ENCODE data around the gene MAST4.

Gene MAST4

GRCh38 chr5:66621146-66621545 lies 25.0 kb downstream of the MAST4 start:
- Histone ChIP-seq H3K36me3 (ENCODE audit: control insufficient read depth in 1 of 2, insufficient read depth in 2 of 2, low read depth in 1 of 2, low read length in 2 of 2) (no peaks in the 10 kb centered on the region), H3K79me1 (replicated peaks; ENCODE audit: low read length, poor library complexity, severe bottlenecking) (no peaks in the 10 kb centered on the region), H2BK15ac (ENCODE audit: low read depth, poor library complexity, severe bottlenecking) (no peak overlapping the region), H2AFZ (ENCODE audit: low read depth, low read length) (no peak overlapping the region), H3K4ac (ENCODE audit: low read depth in 1 of 2, low read length in 2 of 2) (no peak overlapping the region), H3K23ac (ENCODE audit: low read length in 2 of 2) (no peak overlapping the region), H2AK5ac (ENCODE audit: low read length, severe bottlenecking) (no peak overlapping the region), H3K27me3 (ENCODE audit: control insufficient read depth in 1 of 2, insufficient read depth in 1 of 2, low read length in 2 of 2) (no peaks in the 10 kb centered on the region), H2BK5ac (ENCODE audit: low read depth, low read length, poor library complexity, severe bottlenecking) (no peak overlapping the region), H3K4me3 (ENCODE audit: insufficient read depth in 1 of 2, low read depth in 1 of 2, low read length in 2 of 2) (no peak overlapping the region), H4K91ac (ENCODE audit: low read length) (no peak overlapping the region), H3K4me2 (ENCODE audit: low read length, poor library complexity, severe bottlenecking) (no peak overlapping the region), H3K18ac (ENCODE audit: low read depth in 1 of 2, low read length in 2 of 2) (no peak overlapping the region), H2BK120ac (ENCODE audit: low read depth, low read length) (no peak overlapping the region), H3K9me3 (ENCODE audit: control insufficient read depth, low read length) (peaks cover 10% of the 10 kb centered on the region), H2BK12ac (ENCODE audit: low read length in 2 of 2) (no peak overlapping the region), H3K4me1 (ENCODE audit: control insufficient read depth, insufficient read depth, low read depth, low read length) (no peaks in the 10 kb centered on the region), H4K8ac (ENCODE audit: low read length) (no peak overlapping the region), H3K27ac (ENCODE audit: low read length, poor library complexity, severe bottlenecking) (no peak overlapping the region), H3K14ac (ENCODE audit: low read length in 2 of 2) (no peak overlapping the region), H3K9ac (ENCODE audit: low read length) (no peak overlapping the region)
- no peak for DNase-seq
- 44% methylated on average over 2 of the region's 2 CpGs for WGBS

GRCh38 chr5:66621736-66622135 lies 25.5 kb downstream of the MAST4 start:
- Histone ChIP-seq H3K4ac (ENCODE audit: low read depth in 1 of 2, low read length in 2 of 2) (no peak overlapping the region), H3K23ac (ENCODE audit: low read length in 2 of 2) (no peak overlapping the region), H3K79me1 (replicated peaks; ENCODE audit: low read length, poor library complexity, severe bottlenecking) (no peaks in the 10 kb centered on the region), H4K8ac (ENCODE audit: low read length) (no peak overlapping the region), H2BK15ac (ENCODE audit: low read depth, poor library complexity, severe bottlenecking) (no peak overlapping the region), H3K27me3 (ENCODE audit: control insufficient read depth in 1 of 2, insufficient read depth in 1 of 2, low read length in 2 of 2) (no peaks in the 10 kb centered on the region), H2BK120ac (ENCODE audit: low read depth, low read length) (no peak overlapping the region), H3K9me3 (ENCODE audit: control insufficient read depth, low read length) (peaks cover 10% of the 10 kb centered on the region), H2BK12ac (ENCODE audit: low read length in 2 of 2) (no peak overlapping the region), H3K4me3 (ENCODE audit: insufficient read depth in 1 of 2, low read depth in 1 of 2, low read length in 2 of 2) (no peak overlapping the region), H2AFZ (ENCODE audit: low read depth, low read length) (no peak overlapping the region), H4K91ac (ENCODE audit: low read length) (no peak overlapping the region), H3K9ac (ENCODE audit: low read length) (no peak overlapping the region), H3K14ac (ENCODE audit: low read length in 2 of 2) (no peak overlapping the region), H3K4me1 (ENCODE audit: control insufficient read depth, insufficient read depth, low read depth, low read length) (no peaks in the 10 kb centered on the region), H3K18ac (ENCODE audit: low read depth in 1 of 2, low read length in 2 of 2) (no peak overlapping the region), H3K36me3 (ENCODE audit: control insufficient read depth in 1 of 2, insufficient read depth in 2 of 2, low read depth in 1 of 2, low read length in 2 of 2) (no peaks in the 10 kb centered on the region), H2BK5ac (ENCODE audit: low read depth, low read length, poor library complexity, severe bottlenecking) (no peak overlapping the region), H3K4me2 (ENCODE audit: low read length, poor library complexity, severe bottlenecking) (no peak overlapping the region), H2AK5ac (ENCODE audit: low read length, severe bottlenecking) (no peak overlapping the region), H3K27ac (ENCODE audit: low read length, poor library complexity, severe bottlenecking) (no peak overlapping the region)
- DNase-seq, result no peak
- WGBS, result 73% methylated on average over 3 of the region's 4 CpGs

GRCh38 chr5:66628561-66628960 lies 32.4 kb downstream of the MAST4 start:
- peaks cover under 1% of the 10 kb centered on the region for H3K9me3 ChIP-seq (ENCODE audit: control insufficient read depth, low read length)
- no peak overlapping the region for H4K8ac ChIP-seq (ENCODE audit: low read length)
- H4K91ac ChIP-seq (ENCODE audit: low read length), result no peak overlapping the region
- no peak overlapping the region for H3K4me3 ChIP-seq (ENCODE audit: insufficient read depth in 1 of 2, low read depth in 1 of 2, low read length in 2 of 2)
- H3K27ac ChIP-seq (ENCODE audit: low read length, poor library complexity, severe bottlenecking), result no peak overlapping the region
- H3K4me2 ChIP-seq (ENCODE audit: low read length, poor library complexity, severe bottlenecking), result no peak overlapping the region
- H2BK5ac ChIP-seq (ENCODE audit: low read depth, low read length, poor library complexity, severe bottlenecking), result no peak overlapping the region
- no peaks in the 10 kb centered on the region for H3K36me3 ChIP-seq (ENCODE audit: control insufficient read depth in 1 of 2, insufficient read depth in 2 of 2, low read depth in 1 of 2, low read length in 2 of 2)
- H3K9ac ChIP-seq (ENCODE audit: low read length), result no peak overlapping the region
- H3K18ac ChIP-seq (ENCODE audit: low read depth in 1 of 2, low read length in 2 of 2), result no peak overlapping the region
- DNase-seq, result no peak
- H2BK12ac ChIP-seq (ENCODE audit: low read length in 2 of 2), result no peak overlapping the region
- no peaks in the 10 kb centered on the region for H3K27me3 ChIP-seq (ENCODE audit: control insufficient read depth in 1 of 2, insufficient read depth in 1 of 2, low read length in 2 of 2)
- 86% methylated on average over 3 of the region's 3 CpGs for WGBS
- no peak overlapping the region for H3K4ac ChIP-seq (ENCODE audit: low read depth in 1 of 2, low read length in 2 of 2)
- H2AK5ac ChIP-seq (ENCODE audit: low read length, severe bottlenecking), result no peak overlapping the region
- no peaks in the 10 kb centered on the region for H3K79me1 ChIP-seq (replicated peaks; ENCODE audit: low read length, poor library complexity, severe bottlenecking)
- H3K4me1 ChIP-seq (ENCODE audit: control insufficient read depth, insufficient read depth, low read depth, low read length), result no peaks in the 10 kb centered on the region
- H2BK15ac ChIP-seq (ENCODE audit: low read depth, poor library complexity, severe bottlenecking), result no peak overlapping the region
- H2BK120ac ChIP-seq (ENCODE audit: low read depth, low read length), result no peak overlapping the region
- no peak overlapping the region for H3K23ac ChIP-seq (ENCODE audit: low read length in 2 of 2)
- no peak overlapping the region for H2AFZ ChIP-seq (ENCODE audit: low read depth, low read length)
- no peak overlapping the region for H3K14ac ChIP-seq (ENCODE audit: low read length in 2 of 2)

- Histone ChIP-seq H2AK5ac (ENCODE audit: low read length, severe bottlenecking) (no peak overlapping the region), H4K8ac (ENCODE audit: low read length) (no peak overlapping the region), H3K27me3 (ENCODE audit: control insufficient read depth in 1 of 2, insufficient read depth in 1 of 2, low read length in 2 of 2) (no peaks in the 10 kb centered on the region), H4K91ac (ENCODE audit: low read length) (no peak overlapping the region), H3K18ac (ENCODE audit: low read depth in 1 of 2, low read length in 2 of 2) (no peak overlapping the region), H3K79me1 (replicated peaks; ENCODE audit: low read length, poor library complexity, severe bottlenecking) (no peaks in the 10 kb centered on the region), H3K23ac (ENCODE audit: low read length in 2 of 2) (no peak overlapping the region), H3K4me3 (ENCODE audit: insufficient read depth in 1 of 2, low read depth in 1 of 2, low read length in 2 of 2) (no peak overlapping the region), H3K4me2 (ENCODE audit: low read length, poor library complexity, severe bottlenecking) (no peak overlapping the region), H3K36me3 (ENCODE audit: control insufficient read depth in 1 of 2, insufficient read depth in 2 of 2, low read depth in 1 of 2, low read length in 2 of 2) (no peaks in the 10 kb centered on the region), H3K27ac (ENCODE audit: low read length, poor library complexity, severe bottlenecking) (no peak overlapping the region), H3K9me3 (ENCODE audit: control insufficient read depth, low read length) (no peaks in the 10 kb centered on the region), H2BK12ac (ENCODE audit: low read length in 2 of 2) (no peak overlapping the region), H2BK5ac (ENCODE audit: low read depth, low read length, poor library complexity, severe bottlenecking) (no peak overlapping the region), H2AFZ (ENCODE audit: low read depth, low read length) (no peak overlapping the region), H3K14ac (ENCODE audit: low read length in 2 of 2) (no peak overlapping the region), H2BK15ac (ENCODE audit: low read depth, poor library complexity, severe bottlenecking) (no peak overlapping the region), H3K4me1 (ENCODE audit: control insufficient read depth, insufficient read depth, low read depth, low read length) (no peaks in the 10 kb centered on the region), H3K4ac (ENCODE audit: low read depth in 1 of 2, low read length in 2 of 2) (no peak overlapping the region), H2BK120ac (ENCODE audit: low read depth, low read length) (no peak overlapping the region), H3K9ac (ENCODE audit: low read length) (no peak overlapping the region)
- WGBS, result 52% methylated on average over 2 of the region's 2 CpGs
- no peak for DNase-seq
Observed at GRCh38 chr5:66629446-66629845, 33.3 kb downstream of the MAST4 start.
